PC-3 (cell line): ENCODE results near the gene SLC25A11. TPM values are rescaled to one million over a fixed set of nuclear protein-coding genes. Genes with fewer than 3 reads are reported as not detected.

Experiments
- ATAC-seq: fragments of 200-7000 bp; cut with Tn5 transposase; 2 replicates; pipeline ENCODE4 v1.9.1; 2020; ENCODE audit warnings: mild to moderate bottlenecking, moderate library complexity
- BruUV-seq: library from RNA; stranded (reverse); fragments of 400-500 nt; replicated peaks from 2 replicates; lab custom pipeline; 2021; lab: Mats Ljungman, UMichigan
- CTCF ChIA-PET: fragments of 300-600 bp; sonication (Branson Sonifier 250); formaldehyde crosslinking; loops from one replicate; lab custom pipeline; 2022; ENCODE audit warnings: antibody characterized with exemption; lab: Charles Lee
- POLR2A ChIA-PET: fragments of 300-600 bp; sonication (Branson Sonifier 250); formaldehyde crosslinking; loops from one replicate; lab custom pipeline; 2022; ENCODE audit warnings: antibody characterized with exemption; ENCODE audit not compliant: unreplicated experiment; lab: Charles Lee
- DNase-seq: peaks from one replicate; pipeline ENCODE4 v3.0.0-alpha.2; 2015
- H2AFZ ChIP-seq: fragments of 300-600 bp; sonication (generic); 2 replicates; pipeline ENCODE4 v1.6.0; 2016; ENCODE audit warnings: antibody characterized with exemption, low read length
- H3F3A ChIP-seq: fragments of 300-600 bp; sonication (generic); one replicate; pipeline ENCODE4 v1.6.0; 2017; ENCODE audit warnings: antibody characterized with exemption, low read length, control low read depth, mild to moderate bottlenecking; ENCODE audit not compliant: unreplicated experiment
- H3K27ac ChIP-seq: fragments of 300-600 bp; sonication (generic); 2 replicates; pipeline ENCODE4 v1.5.1; 2016; ENCODE audit warnings: mild to moderate bottlenecking, low read length
- H3K27me3 ChIP-seq: fragments of 300-600 bp; sonication (generic); 2 replicates; pipeline ENCODE4 v1.6.1; 2016; ENCODE audit warnings: low read length, mixed read lengths
- H3K36me3 ChIP-seq: fragments of 300-600 bp; sonication (generic); 2 replicates; pipeline ENCODE4 v1.6.1; 2016; ENCODE audit warnings: low read depth, mixed run types, low read length, mixed read lengths
- H3K4me1 ChIP-seq: fragments of 300-600 bp; sonication (generic); 2 replicates; pipeline ENCODE4 v1.5.1; 2016; ENCODE audit warnings: low read length; ENCODE audit not compliant: insufficient read depth
- H3K4me2 ChIP-seq: fragments of 300-600 bp; sonication (generic); 2 replicates; pipeline ENCODE4 v1.6.0; 2016; ENCODE audit warnings: low read length
- H3K4me3 ChIP-seq: fragments of 300-600 bp; sonication (generic); 2 replicates; pipeline ENCODE4 v1.5.1; 2016; ENCODE audit warnings: mild to moderate bottlenecking, low read length, mixed read lengths
- H3K79me2 ChIP-seq: fragments of 300-600 bp; sonication (generic); 2 replicates; pipeline ENCODE4 v1.6.1; 2017; ENCODE audit warnings: low read length, mixed read lengths
- H3K9ac ChIP-seq: fragments of 300-600 bp; sonication (generic); 2 replicates; pipeline ENCODE4 v1.6.0; 2016; ENCODE audit warnings: mild to moderate bottlenecking, low read length
- H3K9me2 ChIP-seq: fragments of 300-600 bp; sonication (generic); replicated peaks from 2 replicates; pipeline ENCODE4 v1.6.1; 2016; ENCODE audit warnings: mixed run types, low read length, mixed read lengths
- H3K9me3 ChIP-seq: fragments of 300-600 bp; sonication (generic); 2 replicates; pipeline ENCODE4 v1.6.1; 2016; ENCODE audit warnings: low read length, mixed read lengths
- H4K20me1 ChIP-seq: fragments of 300-600 bp; sonication (generic); 2 replicates; pipeline ENCODE4 v1.6.1; 2016; ENCODE audit warnings: low read length, mixed read lengths
- EZH2 ChIP-seq: fragments of 300-600 bp; sonication (generic); IDR thresholded peaks from one replicate; pipeline ENCODE4 v1.6.1; 2017; ENCODE audit warnings: antibody characterized with exemption, mild to moderate bottlenecking, low read length; ENCODE audit not compliant: unreplicated experiment
- EZH2phosphoT487 ChIP-seq: fragments of 300-600 bp; sonication (generic); IDR thresholded peaks from 2 replicates; pipeline ENCODE4 v1.6.1; 2018; ENCODE audit warnings: mild to moderate bottlenecking, antibody characterized with exemption, low read length, borderline replicate concordance
- intact Hi-C: fragments of 100-400 bp; cut with micrococcal nuclease; formaldehyde crosslinking; loops from 2 replicates; pipeline ENCODE4 v1.9.0; 2023
- total RNA-seq: library from RNA; depleted of rRNA; stranded (reverse); fragments of >200 nt; gene quantifications from 2 replicates; pipeline ENCODE4 v1.2.3, GENCODE V29; 2014
- TF ChIP-seq, protein P1 (sequence below): fragments of 300-600 bp; sonication (generic); conservative IDR thresholded peaks from 2 replicates; pipeline ENCODE4 v1.5.1; 2017; ENCODE audit warnings: antibody characterized with exemption, low read depth, mild to moderate bottlenecking, low read length

SLC25A11 gene
- total RNA-seq, 1 experiment from 2014 or later: 72.1 TPM

GRCh38 chr17:4968486-4969046 lies 28.7 kb upstream of the SLC25A11 start:
- peak overlapping the region; percentile 98 for H3K4me2 ChIP-seq
- H4K20me1 ChIP-seq: no peaks in the 10 kb centered on the region
- H3K79me2 ChIP-seq: peaks cover 12% of the 10 kb centered on the region; the same call in 1 of the 2 replicates
- no peak for ATAC-seq
- DNase-seq: no peak
- H3K36me3 ChIP-seq: no peaks in the 10 kb centered on the region; the same call in 1 of the 2 replicates
- 0 out of 2 replicates have a peak overlapping the region, but pooled peaks have one; percentile 84 for H2AFZ ChIP-seq
- peak overlapping the region; percentile 43; the same call in 1 of the 2 replicates for H3K27ac ChIP-seq
- ChIA-PET CTCF (no interaction called here), POLR2A (no interaction called here)
- H3K9me3 ChIP-seq: no peaks in the 10 kb centered on the region
- H3K4me3 ChIP-seq: peak overlapping the region; percentile 79
- no peaks in the 10 kb centered on the region for H3F3A ChIP-seq
- H3K27me3 ChIP-seq: no peaks in the 10 kb centered on the region
- peaks cover 23% of the 10 kb centered on the region for H3K4me1 ChIP-seq
- H3K9me2 ChIP-seq: no peaks in the 10 kb centered on the region
- no TSS peak for BruUV-seq
- TF ChIP-seq EZH2 (no peak), EZH2phosphoT487 (no peak)
- TF ChIP-seq, protein P1, sequence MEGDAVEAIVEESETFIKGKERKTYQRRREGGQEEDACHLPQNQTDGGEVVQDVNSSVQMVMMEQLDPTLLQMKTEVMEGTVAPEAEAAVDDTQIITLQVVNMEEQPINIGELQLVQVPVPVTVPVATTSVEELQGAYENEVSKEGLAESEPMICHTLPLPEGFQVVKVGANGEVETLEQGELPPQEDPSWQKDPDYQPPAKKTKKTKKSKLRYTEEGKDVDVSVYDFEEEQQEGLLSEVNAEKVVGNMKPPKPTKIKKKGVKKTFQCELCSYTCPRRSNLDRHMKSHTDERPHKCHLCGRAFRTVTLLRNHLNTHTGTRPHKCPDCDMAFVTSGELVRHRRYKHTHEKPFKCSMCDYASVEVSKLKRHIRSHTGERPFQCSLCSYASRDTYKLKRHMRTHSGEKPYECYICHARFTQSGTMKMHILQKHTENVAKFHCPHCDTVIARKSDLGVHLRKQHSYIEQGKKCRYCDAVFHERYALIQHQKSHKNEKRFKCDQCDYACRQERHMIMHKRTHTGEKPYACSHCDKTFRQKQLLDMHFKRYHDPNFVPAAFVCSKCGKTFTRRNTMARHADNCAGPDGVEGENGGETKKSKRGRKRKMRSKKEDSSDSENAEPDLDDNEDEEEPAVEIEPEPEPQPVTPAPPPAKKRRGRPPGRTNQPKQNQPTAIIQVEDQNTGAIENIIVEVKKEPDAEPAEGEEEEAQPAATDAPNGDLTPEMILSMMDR: no peak
- intact Hi-C loops: no loop called here
- peak overlapping the region; percentile 86 for H3K9ac ChIP-seq

GRCh38 chr17:4967539-4968485 lies 28.0 kb upstream of the SLC25A11 start, which contains the start of gene SPAG7:
Gene SPAG7 (minus strand): TSS chr17:4967817. CDS start chr17:4967804, 13 bp downstream.
- H4K20me1 ChIP-seq: no peaks in the 10 kb centered on the region
- peak within 1 kb of the TSS; percentile 84 for H2AFZ ChIP-seq
- H3F3A ChIP-seq: no peaks in the 10 kb centered on the region
- no peaks in the 10 kb centered on the region for H3K9me3 ChIP-seq
- ATAC-seq (peak; percentile 55), DNase-seq (peak; percentile 88)
- H3K4me3 ChIP-seq: peak within 1 kb of the TSS; percentile 79
- no peaks in the 10 kb centered on the region for H3K9me2 ChIP-seq
- H3K4me1 ChIP-seq: peaks cover 23% of the 10 kb centered on the region
- H3K4me2 ChIP-seq: peak within 1 kb of the TSS; percentile 98
- peak within 1 kb of the TSS; percentile 92 for H3K9ac ChIP-seq
- POLR2A ChIA-PET: interaction anchor here (1.0 to 1.4 kb wide), 5 partner anchors 18 to 177 kb away, joined by 3 to 8 read pairs (median 5); partner anchors contain the start of genes PFN1, RNF167 and SLC25A11
- no peaks in the 10 kb centered on the region for H3K27me3 ChIP-seq
- H3K79me2 ChIP-seq: peaks cover 12% of the 10 kb centered on the region; the same call in 1 of the 2 replicates
- no peaks in the 10 kb centered on the region; the same call in 1 of the 2 replicates for H3K36me3 ChIP-seq
- no peak for TF ChIP-seq EZH2
- TF ChIP-seq, protein P1: no peak
- TF ChIP-seq EZH2phosphoT487: no peak
- intact Hi-C loops: loop anchor here (1.0 kb wide), 2 partner anchors 19 to 59 kb away; no protein-coding TSS in a partner anchor
- H3K27ac ChIP-seq: peak within 1 kb of the TSS; percentile 92
- CTCF ChIA-PET: interaction anchor here (0.6 to 2.3 kb wide), 3 partner anchors 28 to 141 kb away, joined by 3 to 11 read pairs (median 4); partner anchors contain the start of genes RNF167 and SLC25A11
- BruUV-seq: TSS peak; percentile 72
